Omental fat pad (tissue), 4 donors: ENCODE results near the gene EPHA3. TPM values are rescaled to one million over a fixed set of nuclear protein-coding genes. Genes with fewer than 3 reads are reported as not detected.

ENCODE experiments used
- ATAC-seq: fragments of 150-250 bp; one replicate; pipeline ENCODE4 v1.9.1; 2016; ENCODE audit warnings: mild to moderate bottlenecking, moderate library complexity; ENCODE audit not compliant: low FRiP score
- DNase-seq: peaks from one replicate; pipeline ENCODE4 v3.0.0-alpha.2; 2019; ENCODE audit warnings: low spot score
- CTCF ChIP-seq, 3 donors: fragments of 450-650 bp; IDR thresholded peaks; one replicate each; pipeline ENCODE4 v1.5.1; 2016 to 2017; ENCODE audit warnings: antibody characterized with exemption in 3 of 3, mild to moderate bottlenecking in 3 of 3, moderate library complexity in 2 of 3
- total RNA-seq, 4 donors: library from RNA; depleted of rRNA; stranded (reverse); fragments of >200 nt; gene quantifications; one replicate each; pipeline ENCODE4 v1.1.0, GENCODE V29; 2016

EPHA3 gene
- total RNA-seq, 4 donors from 2014 or later, result 2.8 to 15.3 (median 4.9) TPM

- no peak for TF ChIP-seq CTCF (IDR thresholded peaks at IDR 0.05)
- no peak for DNase-seq
- ATAC-seq, result no peak
These were observed 266.0 kb downstream of the EPHA3 start for GRCh38 chr3:89373434-89373833.

- DNase-seq, result no peak
- no peak for TF ChIP-seq CTCF (IDR thresholded peaks at IDR 0.05)
- ATAC-seq, result no peak
These were observed 268.0 kb downstream of the EPHA3 start for GRCh38 chr3:89375451-89375850.

DNA sequence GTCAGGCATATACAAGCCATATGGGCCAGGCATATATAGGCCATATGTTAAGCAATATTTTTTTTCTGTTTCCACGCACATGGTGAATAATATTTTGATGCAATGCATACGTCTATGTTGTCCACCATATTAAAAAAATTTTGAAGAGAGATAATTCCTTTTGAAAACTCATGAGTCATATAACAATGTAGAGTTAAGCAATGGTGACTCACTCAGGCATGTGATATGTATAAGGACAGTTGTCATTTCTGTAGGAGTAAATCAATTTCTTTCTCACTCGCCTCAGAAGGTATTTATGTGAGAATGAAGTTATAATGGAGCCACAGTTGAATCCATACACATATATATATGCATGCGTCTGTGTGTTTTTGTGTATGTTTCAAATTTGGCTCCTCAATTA, 272.6 kb downstream of the EPHA3 start:
- no peak for TF ChIP-seq CTCF (IDR thresholded peaks at IDR 0.05)
- DNase-seq (no peak), ATAC-seq (no peak)

GRCh38 chr3:89392991-89393390, 285.6 kb downstream of the EPHA3 start:
- no peak for ATAC-seq
- no peak for TF ChIP-seq CTCF (IDR thresholded peaks at IDR 0.05)
- DNase-seq, result no peak

- TF ChIP-seq CTCF (IDR thresholded peaks at IDR 0.05), result no peak
- ATAC-seq (no peak), DNase-seq (no peak)
These were observed 288.0 kb downstream of the EPHA3 start for GRCh38 chr3:89395456-89395855.

- ATAC-seq (no peak), DNase-seq (no peak)
- TF ChIP-seq CTCF (IDR thresholded peaks at IDR 0.05), result no peak
These were observed 288.6 kb downstream of the EPHA3 start for GRCh38 chr3:89395996-89396395.

DNA sequence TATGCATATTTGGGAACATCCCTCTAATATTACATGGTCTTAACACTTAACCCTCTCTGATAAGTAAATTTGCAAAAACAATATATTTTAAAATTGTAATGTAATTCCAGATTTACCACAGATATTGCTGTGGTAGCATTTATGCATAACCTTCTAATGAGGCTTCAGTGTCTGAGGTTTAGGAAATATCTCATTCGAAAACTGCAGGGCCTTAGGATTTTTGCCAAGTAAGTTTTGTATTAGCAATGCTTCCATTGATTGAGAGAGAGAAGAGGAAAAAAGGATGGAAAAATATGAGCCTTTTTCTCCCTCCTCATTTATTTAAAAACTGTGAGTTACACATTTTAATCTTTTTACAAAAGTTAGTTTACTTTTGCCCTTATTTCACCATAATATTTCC, 294.6 kb downstream of the EPHA3 start:
- ATAC-seq, result no peak
- no peak for DNase-seq
- no peak for TF ChIP-seq CTCF (IDR thresholded peaks at IDR 0.05)
